ENCODE results near the gene CARD11.

The CARD11 gene

GRCh38 chr7:3082386-3082785, 38.7 kb upstream of the CARD11 start:
- FAIRE-seq = no peak
- DNase-seq (ENCODE audit: insufficient read length, low spot score) = no peak
- no peak for TF ChIP-seq CTCF (IDR thresholded peaks at IDR 0.05; ENCODE audit: insufficient read depth, missing control alignments)

GRCh38 chr7:3080106-3080505, 36.4 kb upstream of the CARD11 start:
- no peak for DNase-seq (ENCODE audit: insufficient read length, low spot score)
- FAIRE-seq = no peak
- no peak for TF ChIP-seq CTCF (IDR thresholded peaks at IDR 0.05; ENCODE audit: insufficient read depth, missing control alignments)

DNA sequence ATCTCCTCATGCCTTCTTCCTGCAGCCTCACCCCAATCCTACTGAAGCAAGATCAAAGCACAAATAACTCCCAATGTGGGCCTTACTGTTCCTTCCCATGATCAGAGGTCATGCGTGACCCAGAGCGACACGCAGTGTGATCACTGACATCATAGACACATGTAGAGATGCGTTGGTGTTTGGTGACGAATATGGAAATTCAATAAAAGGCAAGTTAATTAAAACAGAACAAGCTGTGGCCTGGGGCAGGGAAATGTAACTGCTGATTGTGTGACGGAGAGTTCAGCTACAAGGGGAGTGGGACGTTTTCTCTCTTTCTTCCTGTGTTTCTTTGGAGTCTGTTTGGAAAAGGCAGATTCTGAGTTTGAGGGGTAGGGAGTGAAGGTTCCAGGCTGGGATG, 34.8 kb upstream of the CARD11 start:
- FAIRE-seq (no peak), DNase-seq (ENCODE audit: insufficient read length, low spot score) (no peak)
- TF ChIP-seq CTCF (IDR thresholded peaks at IDR 0.05; ENCODE audit: insufficient read depth, missing control alignments) = no peak

DNA sequence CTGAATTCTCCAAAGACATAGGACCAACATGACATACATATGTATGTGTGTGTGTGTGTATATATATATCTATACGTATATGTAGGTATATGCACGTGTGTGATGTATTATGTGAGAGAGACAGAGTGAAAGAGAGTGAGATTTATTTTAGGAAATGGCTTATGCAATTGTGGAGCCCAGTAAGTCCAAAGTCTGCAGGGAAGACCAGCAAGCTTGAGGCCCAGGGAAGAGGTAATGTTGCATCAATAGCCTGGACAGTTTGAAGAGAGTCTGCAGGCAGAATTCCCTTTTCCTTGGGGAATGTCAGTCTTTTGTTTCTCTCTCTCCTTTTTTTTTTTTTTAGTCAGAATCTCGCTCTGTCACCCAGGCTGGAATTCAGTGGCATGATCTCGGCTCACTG, 33.0 kb upstream of the CARD11 start:
- DNase-seq (ENCODE audit: insufficient read length, low spot score) (no peak), FAIRE-seq (no peak)
- TF ChIP-seq CTCF (IDR thresholded peaks at IDR 0.05; ENCODE audit: insufficient read depth, missing control alignments) = no peak

DNA sequence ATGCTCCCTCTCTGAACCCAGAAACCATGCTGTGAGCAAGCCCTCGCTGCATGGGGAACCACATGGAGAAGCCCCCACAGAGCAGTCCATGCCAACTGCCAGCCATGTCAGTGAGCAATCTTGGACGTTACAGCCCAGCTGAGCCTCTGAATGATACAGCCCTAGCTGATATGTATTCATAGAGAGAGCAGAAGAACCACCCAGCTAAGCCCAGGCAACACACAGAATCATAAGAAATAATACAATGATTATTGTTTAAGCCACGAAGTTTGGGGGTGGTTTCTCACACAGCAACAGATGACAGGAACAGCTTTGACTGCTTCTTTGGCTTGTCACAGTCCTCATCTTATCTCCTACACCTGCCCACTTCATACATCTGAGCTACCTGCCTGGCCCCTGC, 32.5 kb upstream of the CARD11 start:
- FAIRE-seq (no peak), DNase-seq (ENCODE audit: insufficient read length, low spot score) (no peak)
- no peak for TF ChIP-seq CTCF (IDR thresholded peaks at IDR 0.05; ENCODE audit: insufficient read depth, missing control alignments)

- DNase-seq (ENCODE audit: insufficient read length, low spot score) (no peak), FAIRE-seq (no peak)
- TF ChIP-seq CTCF (IDR thresholded peaks at IDR 0.05; ENCODE audit: insufficient read depth, missing control alignments) = no peak
Measured at GRCh38 chr7:3075441-3075840, 31.8 kb upstream of the CARD11 start.

DNA sequence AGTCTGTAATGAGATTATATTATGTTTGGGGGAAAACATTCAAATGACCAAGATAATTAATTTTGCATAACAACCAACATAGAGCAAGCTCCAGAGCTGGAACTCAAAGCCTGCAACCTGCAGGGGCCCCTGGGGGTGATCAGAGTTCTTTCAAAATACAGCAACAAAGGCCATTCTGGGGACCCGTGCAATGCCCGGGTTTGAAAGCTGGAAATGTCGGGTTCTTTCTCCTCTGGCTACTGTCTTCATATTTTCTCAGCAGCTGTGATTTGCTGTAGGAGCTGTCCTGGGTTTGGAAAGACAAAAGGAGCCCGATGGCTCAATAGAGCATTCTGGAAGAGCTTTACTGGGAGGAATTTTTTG, 30.8 kb upstream of the CARD11 start:
- no peak for FAIRE-seq
- TF ChIP-seq CTCF (IDR thresholded peaks at IDR 0.05; ENCODE audit: insufficient read depth, missing control alignments) = no peak
- no peak for DNase-seq (ENCODE audit: insufficient read length, low spot score)
